SHP77 (cell line): ENCODE measurements around the gene INPP4A.

Experiments used
- DNase-seq, 2 experiments: peaks; one replicate each; lab custom pipeline; 2025; lab: John Stamatoyannopoulos, UW

The INPP4A gene

GRCh38 chr2:98496750-98497493, 52.3 kb downstream of the INPP4A start:
- no peak for DNase-seq

GRCh38 chr2:98498703-98499440, 54.2 kb downstream of the INPP4A start:
- no peak for DNase-seq

- no peak for DNase-seq
These were observed 55.9 kb downstream of the INPP4A start for GRCh38 chr2:98500561-98500960.

GRCh38 chr2:98501223-98501622, 56.6 kb downstream of the INPP4A start:
- DNase-seq: no peak

DNA sequence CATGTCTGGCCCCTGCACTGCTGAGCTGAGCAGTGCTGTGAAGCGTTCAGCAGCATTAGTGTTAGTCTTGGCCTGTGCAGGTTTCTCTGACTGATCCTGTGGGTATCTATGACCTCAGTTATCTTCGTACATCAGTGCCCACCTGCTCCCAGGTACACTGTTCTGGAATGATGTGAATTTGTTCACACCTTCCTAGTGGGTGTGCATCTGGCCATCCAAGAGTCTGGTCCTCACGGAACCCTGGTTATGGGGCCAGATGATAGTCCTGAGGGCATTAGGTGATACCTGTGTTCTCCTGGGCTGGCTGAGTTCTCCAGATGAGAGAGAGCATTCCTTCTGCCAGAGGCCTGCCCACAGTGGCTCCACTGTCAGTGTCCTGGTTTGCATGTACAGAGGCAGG, 57.2 kb downstream of the INPP4A start:
- no peak for DNase-seq

DNA sequence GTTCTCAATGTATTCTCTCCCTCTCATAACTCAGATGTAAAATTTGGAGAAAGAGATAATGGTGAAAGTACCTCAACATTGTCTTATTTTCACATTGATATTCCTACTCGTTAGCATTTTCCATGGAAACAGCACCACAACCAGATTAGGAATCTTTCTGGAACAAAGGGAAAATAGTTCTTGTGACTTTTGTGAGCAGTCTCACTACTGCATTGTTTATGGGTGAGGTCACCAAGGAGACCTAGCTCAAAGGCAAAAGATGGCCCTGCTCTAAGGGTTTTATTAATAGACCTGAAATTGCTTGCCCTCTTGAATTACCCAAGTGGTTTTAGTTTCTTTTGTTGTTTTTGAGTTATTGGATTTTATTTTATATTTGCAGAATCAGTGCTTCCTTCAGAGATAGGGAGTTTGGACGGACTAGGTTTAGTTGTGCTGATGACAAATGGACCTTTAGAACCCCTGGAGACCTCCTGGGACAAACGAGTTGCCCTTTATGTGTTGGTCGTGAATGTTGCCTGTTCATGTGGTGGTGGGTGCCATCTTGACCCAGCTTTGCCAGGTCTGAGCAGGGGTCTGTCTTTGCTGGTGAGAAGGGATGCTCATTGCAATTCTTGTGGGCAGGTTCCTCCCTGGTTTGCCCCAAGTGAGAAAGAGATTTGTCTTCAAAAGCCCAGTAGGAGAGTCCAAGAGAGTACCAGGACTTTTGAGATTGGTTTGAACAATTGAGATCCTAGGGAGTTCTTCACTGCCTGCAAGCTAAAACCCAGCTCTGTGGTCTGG, 58.1 kb downstream of the INPP4A start:
- no peak for DNase-seq

DNA sequence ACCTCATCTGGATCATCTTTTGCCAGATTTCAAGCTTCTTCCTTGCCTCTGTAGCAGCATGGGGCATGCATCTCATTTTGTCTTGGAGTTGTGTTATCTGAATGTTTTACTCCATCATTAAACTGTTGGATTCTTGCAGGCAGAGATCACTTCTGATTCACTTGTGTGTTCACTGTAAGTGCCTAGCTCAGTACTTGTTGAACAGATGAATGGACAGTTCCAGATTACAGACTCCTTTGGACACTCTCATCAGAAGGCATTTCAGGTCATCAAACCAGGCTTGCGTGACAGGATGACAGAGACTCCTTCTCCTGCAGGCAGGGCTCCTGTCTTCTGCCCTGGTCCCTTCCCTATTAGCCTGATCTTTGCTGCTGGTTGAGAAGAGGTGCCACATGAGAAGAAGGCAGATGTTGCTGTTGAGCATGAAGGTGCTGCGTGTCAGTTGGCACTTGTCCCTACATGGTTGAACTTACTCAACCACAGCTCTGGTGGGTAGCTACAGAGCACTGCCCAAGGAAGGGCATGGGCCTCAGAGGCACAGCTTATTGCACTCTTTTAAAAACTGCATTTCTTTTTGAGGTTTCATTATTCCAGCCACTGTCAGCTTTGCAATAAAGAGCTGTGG, 58.9 kb downstream of the INPP4A start:
- no peak for DNase-seq

GRCh38 chr2:98504381-98505109, 59.9 kb downstream of the INPP4A start:
- DNase-seq: no peak

DNA sequence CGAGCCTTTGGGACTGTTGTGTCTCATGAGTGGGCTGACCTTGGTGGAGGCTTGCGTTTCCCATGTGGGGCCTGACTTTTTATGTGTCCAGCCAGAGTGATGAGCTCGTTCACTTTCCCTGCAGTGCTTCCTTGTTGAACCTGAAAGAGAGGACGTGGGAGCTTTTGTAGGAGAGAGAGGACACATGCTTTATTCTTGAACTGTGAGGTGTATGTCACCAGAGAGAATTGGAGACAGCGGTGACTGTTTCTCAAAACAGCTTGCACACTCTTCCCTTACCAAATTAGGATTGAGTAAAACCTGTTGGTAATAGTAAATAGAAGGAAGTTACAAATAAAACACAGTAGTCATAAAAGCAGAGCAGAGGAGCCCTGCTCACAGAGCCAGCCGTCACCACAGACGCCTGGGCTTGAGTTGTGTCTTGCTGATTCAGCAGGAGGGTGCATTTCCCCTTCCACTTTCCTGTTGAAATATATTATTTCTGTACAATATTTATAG, 60.7 kb downstream of the INPP4A start:
- DNase-seq: no peak

DNA sequence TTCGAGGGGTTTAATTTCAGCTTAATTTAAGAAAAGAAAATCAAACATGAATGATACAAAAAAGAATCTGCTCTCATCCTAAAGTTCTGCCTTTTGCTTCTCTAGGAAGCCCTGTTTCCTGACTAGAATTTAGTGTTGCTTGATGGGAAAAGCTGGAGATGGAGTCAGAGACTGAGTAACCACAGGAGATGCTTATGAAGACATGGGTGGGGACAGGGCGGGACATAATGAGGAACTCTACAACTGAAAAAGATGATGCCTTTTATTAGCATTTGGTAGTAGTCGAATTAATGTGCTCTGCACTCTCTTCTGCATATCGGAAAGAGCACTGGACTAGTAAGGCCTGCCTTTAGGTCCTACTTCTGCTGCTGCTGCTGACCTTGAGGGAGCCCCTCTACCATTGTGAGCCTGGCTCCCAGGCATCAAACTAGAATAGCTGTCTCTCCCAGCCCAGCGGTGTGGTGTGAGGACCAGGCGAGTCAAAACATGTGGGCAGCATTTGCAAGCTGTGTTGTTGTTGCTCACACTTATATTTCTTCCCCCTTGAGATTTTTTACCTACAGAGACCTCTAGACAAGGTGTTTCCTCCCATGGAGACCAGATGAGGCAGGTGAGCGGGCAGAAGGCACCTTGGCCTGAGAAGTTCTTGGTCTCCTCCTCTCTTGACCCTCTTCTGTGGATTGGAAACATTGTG, 61.5 kb downstream of the INPP4A start:
- no peak for DNase-seq

DNA sequence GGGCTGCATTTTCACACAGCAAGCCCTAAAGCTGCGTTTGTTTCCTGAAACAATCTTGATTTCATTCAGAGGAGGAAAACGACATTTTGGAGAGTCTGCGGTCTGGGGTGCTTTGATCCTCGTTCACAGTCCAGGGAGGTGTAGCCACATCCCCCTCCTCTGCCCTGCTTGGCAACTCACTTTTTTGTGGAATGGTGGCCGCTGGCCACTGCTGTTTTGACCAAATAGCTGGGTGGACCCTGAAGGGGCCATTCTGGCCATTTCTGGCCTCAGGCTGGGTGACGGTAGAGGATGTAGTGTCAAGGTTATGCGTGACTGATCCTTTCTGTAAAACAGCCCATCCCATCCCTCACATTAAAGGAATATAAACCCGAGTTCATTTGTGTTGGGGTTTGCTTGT, 62.2 kb downstream of the INPP4A start:
- no peak for DNase-seq

DNA sequence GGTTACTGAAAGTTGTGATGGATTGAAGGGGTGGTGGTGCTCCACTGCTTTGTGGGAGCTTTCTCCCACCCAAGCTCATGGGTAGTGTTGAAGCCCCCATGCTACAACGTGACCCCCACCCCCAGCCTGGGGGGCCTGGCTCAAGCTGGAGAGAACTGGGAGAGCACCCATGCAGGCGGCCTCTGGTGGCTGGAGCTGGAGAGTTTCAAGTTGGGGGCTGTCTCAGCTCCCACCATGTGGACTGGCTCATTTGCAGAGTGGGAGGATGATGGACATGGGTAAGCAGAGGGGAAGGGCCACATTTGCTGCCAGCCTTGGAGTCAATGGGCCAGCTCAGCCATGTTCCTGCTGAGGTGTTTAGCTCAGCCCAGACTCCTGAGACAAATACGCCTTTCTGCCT, 62.8 kb downstream of the INPP4A start:
- no peak for DNase-seq

DNA sequence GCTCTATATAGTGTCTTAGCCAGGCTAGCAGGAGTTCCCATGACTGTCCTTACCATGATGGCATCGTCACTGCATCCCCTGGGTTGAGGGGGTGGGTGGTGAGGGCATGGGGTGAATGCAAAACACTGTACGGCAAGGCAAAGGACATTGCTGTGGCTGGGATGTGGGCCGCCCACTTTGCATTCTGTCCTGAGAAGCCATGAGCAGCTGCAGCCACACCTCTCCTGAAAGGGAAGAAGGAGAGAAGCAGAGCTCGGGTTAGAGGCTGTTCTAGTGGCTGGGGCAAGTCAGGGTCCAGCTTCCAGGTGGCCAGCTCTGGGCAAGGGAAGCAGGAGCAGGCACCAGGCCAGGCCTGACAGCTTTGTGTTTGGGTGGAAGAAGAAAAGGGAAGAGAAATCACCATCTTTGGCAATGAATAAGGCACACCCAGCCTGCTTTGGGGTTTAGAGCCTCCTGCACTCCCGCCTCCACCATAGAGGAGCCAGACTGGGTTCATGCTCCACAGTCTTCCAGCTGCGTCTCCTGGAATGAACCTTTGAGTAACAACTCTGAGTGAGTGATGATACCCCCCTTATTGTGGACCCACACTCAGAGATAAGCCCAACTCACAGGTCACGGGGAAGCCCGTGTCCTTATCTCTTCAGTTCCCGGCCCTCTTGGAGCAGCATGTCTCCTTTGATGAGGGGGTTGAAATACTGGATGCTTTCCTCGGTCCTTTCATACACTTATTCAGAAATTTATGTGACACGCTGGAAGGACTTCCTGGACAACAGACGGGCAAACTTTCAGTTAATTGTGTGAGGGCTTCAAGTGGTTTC, 63.4 kb downstream of the INPP4A start:
- no peak for DNase-seq

- no peak for DNase-seq
These were observed 64.0 kb downstream of the INPP4A start for GRCh38 chr2:98508709-98509066.

- no peak for DNase-seq
These were observed 65.1 kb downstream of the INPP4A start for GRCh38 chr2:98509542-98510321.

GRCh38 chr2:98510322-98510662, 65.6 kb downstream of the INPP4A start:
- DNase-seq: no peak

GRCh38 chr2:98511981-98512380, 67.3 kb downstream of the INPP4A start:
- no peak for DNase-seq

- DNase-seq: no peak
These were observed 68.0 kb downstream of the INPP4A start for GRCh38 chr2:98512699-98513098.

DNA sequence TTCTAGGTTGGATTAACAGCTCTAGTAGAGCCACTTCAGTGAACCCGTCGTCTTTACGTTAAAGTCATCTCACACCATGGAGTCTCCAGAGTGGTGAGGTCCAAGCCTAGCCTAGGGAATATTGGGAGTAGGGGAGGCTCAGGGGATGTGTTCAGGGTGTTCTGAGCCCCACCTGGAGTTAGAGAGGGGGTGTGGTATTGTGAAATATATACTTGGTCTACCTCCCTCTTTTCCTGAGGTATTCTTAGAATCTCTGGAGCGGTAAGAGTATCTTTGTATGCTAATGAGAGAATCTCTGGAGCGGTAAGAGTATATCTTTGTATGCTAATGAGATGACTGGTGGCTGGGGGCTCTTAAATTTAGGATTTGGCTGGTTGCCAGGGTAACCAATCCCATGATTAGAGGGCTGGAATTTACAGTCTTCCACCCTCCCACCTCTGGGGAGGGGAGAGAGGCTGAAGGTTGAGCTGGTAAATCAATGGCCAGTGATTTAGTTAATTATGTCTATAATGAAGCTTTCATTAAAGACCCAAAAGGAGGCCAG, 69.5 kb downstream of the INPP4A start:
- DNase-seq: no peak
